ENCODE data around the gene MAK. TPM values are rescaled to one million over a fixed set of nuclear protein-coding genes. Genes with fewer than 3 reads are reported as not detected.

The MAK gene
- total RNA-seq, 2 donors from 2014 or later: 0.18 to 0.35 TPM

- H3K4me1 ChIP-seq (ENCODE audit: control insufficient read depth, insufficient read depth, low read length): no peaks in the 10 kb centered on the region
- H3K27ac Mint-ChIP-seq: no peak overlapping the region
- no peaks in the 10 kb centered on the region for H3K36me3 Mint-ChIP-seq (ENCODE audit: low read depth)
- peaks cover 69% of the 10 kb centered on the region for H3K27me3 ChIP-seq (ENCODE audit: control insufficient read depth, insufficient read depth, low read length, poor library complexity, severe bottlenecking)
- H3K9ac ChIP-seq (ENCODE audit: extremely low read depth, low read length, poor library complexity, severe bottlenecking): no peak overlapping the region
- no peak for DNase-seq
- peaks cover 74% of the 10 kb centered on the region for H3K27me3 Mint-ChIP-seq (ENCODE audit: insufficient read depth)
- H3K9me3 ChIP-seq (ENCODE audit: control insufficient read depth, low read length): no peaks in the 10 kb centered on the region
- H3K4me1 Mint-ChIP-seq: peaks cover 8% of the 10 kb centered on the region
- no peaks in the 10 kb centered on the region for H3K9me3 Mint-ChIP-seq
- TF ChIP-seq CTCF (conservative IDR thresholded peaks at IDR 0.05): no peak
- H3K27ac ChIP-seq (ENCODE audit: low read depth, low read length): no peak overlapping the region
- WGBS, 2 experiments (ENCODE audit: insufficient coverage in 1 of 2, insufficient read length in 1 of 2): 18 to 20% methylated on average over 14 to 24 of the region's 24 CpGs
- H3K4me3 Mint-ChIP-seq: no peak overlapping the region
- no peaks in the 10 kb centered on the region for H3K36me3 ChIP-seq (ENCODE audit: control insufficient read depth, insufficient read depth, low read length)
- H3K4me3 ChIP-seq (ENCODE audit: low read length): no peak overlapping the region
Measured at GRCh38 chr6:10884245-10884972, 46.1 kb upstream of the MAK start.

GRCh38 chr6:10883312-10884244 lies 45.2 kb upstream of the MAK start:
- H3K27me3 ChIP-seq (ENCODE audit: control insufficient read depth, insufficient read depth, low read length, poor library complexity, severe bottlenecking): peaks cover 77% of the 10 kb centered on the region
- peak overlapping the region; percentile 56 for H3K4me3 Mint-ChIP-seq
- H3K9ac ChIP-seq (ENCODE audit: extremely low read depth, low read length, poor library complexity, severe bottlenecking): no peak overlapping the region

More at GRCh38 chr6:10883312-10884244, 45.2 kb upstream of the MAK start:
- no peaks in the 10 kb centered on the region for H3K4me1 ChIP-seq (ENCODE audit: control insufficient read depth, insufficient read depth, low read length)
- H3K27ac Mint-ChIP-seq: no peak overlapping the region
- H3K9me3 Mint-ChIP-seq: no peaks in the 10 kb centered on the region
- DNase-seq: peak; percentile 57
- no peaks in the 10 kb centered on the region for H3K9me3 ChIP-seq (ENCODE audit: control insufficient read depth, low read length)
- H3K27ac ChIP-seq (ENCODE audit: low read depth, low read length): no peak overlapping the region
- no peaks in the 10 kb centered on the region for H3K36me3 Mint-ChIP-seq (ENCODE audit: low read depth)
- 14 to 29% methylated on average over 25 to 48 of the region's 51 CpGs for WGBS, 2 experiments (ENCODE audit: insufficient coverage in 1 of 2, insufficient read length in 1 of 2)
- TF ChIP-seq CTCF (conservative IDR thresholded peaks at IDR 0.05): no peak
- peaks cover 8% of the 10 kb centered on the region for H3K4me1 Mint-ChIP-seq
- peaks cover 80% of the 10 kb centered on the region for H3K27me3 Mint-ChIP-seq (ENCODE audit: insufficient read depth)
- no peaks in the 10 kb centered on the region for H3K36me3 ChIP-seq (ENCODE audit: control insufficient read depth, insufficient read depth, low read length)
- no peak overlapping the region for H3K4me3 ChIP-seq (ENCODE audit: low read length)
